ENCODE data around the gene PPT1. TPM values are rescaled to one million over a fixed set of nuclear protein-coding genes. Genes with fewer than 3 reads are reported as not detected.

PPT1 gene
- total RNA-seq, 1 donor from 2014 or later = 29.5 TPM

DNA sequence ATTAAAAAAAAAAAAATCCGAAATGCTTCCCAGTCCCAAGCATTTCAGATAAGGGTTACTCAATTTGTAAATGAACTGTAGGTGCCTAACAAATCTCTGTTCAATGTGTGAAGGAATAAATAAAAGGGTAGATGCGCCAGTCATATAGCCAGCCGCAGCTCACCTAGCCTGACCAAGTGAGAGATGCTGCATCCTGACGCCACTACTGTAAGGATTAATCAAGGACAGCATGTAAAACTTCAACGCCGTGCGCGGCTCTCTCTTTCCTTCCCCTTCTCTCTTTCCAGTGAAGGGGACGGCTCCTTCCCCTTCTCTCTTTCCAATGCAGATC is 441 bp downstream of the PPT1 start:
- H3K4me3 ChIP-seq (ENCODE audit: low read depth, low read length) = peak overlapping the region; percentile 76
- peaks cover 3% of the 10 kb centered on the region for H3K36me3 ChIP-seq (ENCODE audit: control insufficient read depth, insufficient read depth, low read length)
- no peaks in the 10 kb centered on the region for H3K27me3 ChIP-seq (ENCODE audit: control insufficient read depth, insufficient read depth, low read length)
- FAIRE-seq = no peak
- TF ChIP-seq, protein P1, sequence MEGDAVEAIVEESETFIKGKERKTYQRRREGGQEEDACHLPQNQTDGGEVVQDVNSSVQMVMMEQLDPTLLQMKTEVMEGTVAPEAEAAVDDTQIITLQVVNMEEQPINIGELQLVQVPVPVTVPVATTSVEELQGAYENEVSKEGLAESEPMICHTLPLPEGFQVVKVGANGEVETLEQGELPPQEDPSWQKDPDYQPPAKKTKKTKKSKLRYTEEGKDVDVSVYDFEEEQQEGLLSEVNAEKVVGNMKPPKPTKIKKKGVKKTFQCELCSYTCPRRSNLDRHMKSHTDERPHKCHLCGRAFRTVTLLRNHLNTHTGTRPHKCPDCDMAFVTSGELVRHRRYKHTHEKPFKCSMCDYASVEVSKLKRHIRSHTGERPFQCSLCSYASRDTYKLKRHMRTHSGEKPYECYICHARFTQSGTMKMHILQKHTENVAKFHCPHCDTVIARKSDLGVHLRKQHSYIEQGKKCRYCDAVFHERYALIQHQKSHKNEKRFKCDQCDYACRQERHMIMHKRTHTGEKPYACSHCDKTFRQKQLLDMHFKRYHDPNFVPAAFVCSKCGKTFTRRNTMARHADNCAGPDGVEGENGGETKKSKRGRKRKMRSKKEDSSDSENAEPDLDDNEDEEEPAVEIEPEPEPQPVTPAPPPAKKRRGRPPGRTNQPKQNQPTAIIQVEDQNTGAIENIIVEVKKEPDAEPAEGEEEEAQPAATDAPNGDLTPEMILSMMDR (IDR thresholded peaks at IDR 0.05; ENCODE audit: insufficient read depth, low read length, severe bottlenecking) = no peak
- no peak for DNase-seq (ENCODE audit: low read depth)

DNA sequence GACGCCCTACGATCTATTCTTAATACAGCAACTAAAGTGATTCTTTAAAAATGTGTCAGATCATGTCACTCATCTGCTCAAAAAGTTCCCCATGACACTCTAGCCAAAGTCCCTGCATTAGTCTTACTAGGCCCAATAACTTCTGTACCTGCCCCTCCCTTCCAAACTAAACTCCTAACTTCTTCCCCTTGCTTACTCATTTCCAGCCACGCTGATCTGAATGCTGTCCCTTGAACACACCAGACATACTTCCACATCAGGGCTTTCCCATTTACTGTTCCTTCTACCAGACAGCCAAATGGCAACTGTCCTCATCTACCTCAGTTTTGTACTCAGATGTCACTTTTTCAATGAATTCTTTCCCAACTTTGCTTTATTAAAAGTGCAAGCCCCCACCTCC is 1.2 kb downstream of the PPT1 start:
- peaks cover 3% of the 10 kb centered on the region for H3K36me3 ChIP-seq (ENCODE audit: control insufficient read depth, insufficient read depth, low read length)
- H3K4me3 ChIP-seq (ENCODE audit: low read depth, low read length) = no peak overlapping the region
- H3K27me3 ChIP-seq (ENCODE audit: control insufficient read depth, insufficient read depth, low read length) = no peaks in the 10 kb centered on the region
- no peak for DNase-seq (ENCODE audit: low read depth)
- no peak for FAIRE-seq
- TF ChIP-seq, protein P1 (IDR thresholded peaks at IDR 0.05; ENCODE audit: insufficient read depth, low read length, severe bottlenecking) = no peak

DNA sequence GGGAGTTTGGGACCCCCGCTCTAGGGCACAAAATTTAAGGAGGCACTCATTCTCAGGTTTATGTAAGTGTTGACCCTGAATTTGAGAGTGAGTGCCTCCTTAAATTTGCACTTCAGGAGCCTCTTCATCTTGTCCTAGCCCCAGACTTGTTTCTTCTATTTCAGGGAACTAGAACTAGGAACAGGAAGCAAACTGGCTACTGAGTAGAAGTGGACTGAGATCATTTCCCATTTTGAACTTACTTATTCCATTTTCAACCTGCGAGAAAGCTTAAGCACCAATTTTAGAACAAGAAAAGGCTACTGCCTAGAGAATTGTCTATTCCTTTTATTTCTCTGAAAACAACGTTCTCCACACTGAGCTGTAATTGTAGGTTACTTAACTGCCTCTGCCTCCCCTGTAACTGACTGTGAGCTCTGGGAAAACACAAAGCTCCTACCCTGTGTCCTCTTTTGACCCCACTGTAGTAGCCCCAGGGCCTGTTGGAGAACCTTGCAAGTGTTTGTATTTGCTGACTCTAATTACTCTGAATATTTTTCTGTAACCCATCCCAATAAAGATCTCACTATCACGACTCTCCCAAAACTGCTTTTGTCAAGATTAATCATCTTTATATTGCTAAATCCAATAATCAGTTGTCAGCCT is 2.5 kb downstream of the PPT1 start:
- DNase-seq (ENCODE audit: low read depth) = no peak
- no peak for FAIRE-seq
- no peaks in the 10 kb centered on the region for H3K27me3 ChIP-seq (ENCODE audit: control insufficient read depth, insufficient read depth, low read length)
- no peak overlapping the region for H3K4me3 ChIP-seq (ENCODE audit: low read depth, low read length)
- peaks cover 6% of the 10 kb centered on the region for H3K36me3 ChIP-seq (ENCODE audit: control insufficient read depth, insufficient read depth, low read length)
- TF ChIP-seq, protein P1 (IDR thresholded peaks at IDR 0.05; ENCODE audit: insufficient read depth, low read length, severe bottlenecking) = no peak

DNA sequence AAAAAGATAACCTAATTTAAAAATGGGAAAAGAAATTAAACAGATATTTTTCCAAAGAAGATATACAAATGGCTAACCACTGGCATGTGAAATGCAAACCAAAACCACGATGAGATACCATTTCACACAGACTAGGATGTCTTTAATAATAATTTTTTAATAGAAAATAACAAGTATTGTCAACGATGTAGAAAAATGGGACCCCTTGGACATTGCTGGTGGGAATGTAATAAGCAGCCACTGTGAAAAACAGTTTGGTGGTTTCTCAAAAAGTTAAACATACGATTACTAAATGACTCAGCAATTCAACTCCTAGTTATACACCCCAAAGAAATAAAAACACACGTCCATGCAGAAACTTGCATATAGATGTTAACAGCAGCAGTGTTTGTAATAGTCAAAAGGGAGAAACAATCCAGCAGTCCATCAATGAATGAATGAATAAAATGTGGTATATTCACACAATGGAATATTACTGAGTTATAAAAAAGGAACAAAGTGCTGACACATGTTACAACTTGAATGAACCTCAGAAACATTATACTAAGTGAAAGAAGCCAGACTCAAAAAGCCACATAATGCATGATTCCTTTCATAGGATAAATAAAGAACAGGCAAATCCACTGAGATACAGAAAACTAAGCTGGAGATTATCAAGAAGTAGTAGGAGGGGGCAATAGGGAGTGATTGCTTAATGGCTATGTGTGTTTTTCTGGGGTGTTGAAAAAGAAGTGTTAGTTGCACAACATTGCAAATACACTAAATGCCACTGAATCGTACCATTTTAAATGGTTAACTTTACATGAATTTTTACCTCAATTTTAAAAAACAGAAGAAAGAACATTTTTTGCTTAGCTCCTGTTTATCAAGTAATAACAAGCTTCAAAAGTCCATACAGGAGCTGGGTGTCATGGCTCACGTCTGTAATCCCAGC is 4.1 kb downstream of the PPT1 start:
- H3K36me3 ChIP-seq (ENCODE audit: control insufficient read depth, insufficient read depth, low read length) = peaks cover 10% of the 10 kb centered on the region
- H3K4me3 ChIP-seq (ENCODE audit: low read depth, low read length) = no peak overlapping the region
- TF ChIP-seq, protein P1 (IDR thresholded peaks at IDR 0.05; ENCODE audit: insufficient read depth, low read length, severe bottlenecking) = no peak
- H3K27me3 ChIP-seq (ENCODE audit: control insufficient read depth, insufficient read depth, low read length) = no peaks in the 10 kb centered on the region
- FAIRE-seq (no peak), DNase-seq (ENCODE audit: low read depth) (no peak)

DNA sequence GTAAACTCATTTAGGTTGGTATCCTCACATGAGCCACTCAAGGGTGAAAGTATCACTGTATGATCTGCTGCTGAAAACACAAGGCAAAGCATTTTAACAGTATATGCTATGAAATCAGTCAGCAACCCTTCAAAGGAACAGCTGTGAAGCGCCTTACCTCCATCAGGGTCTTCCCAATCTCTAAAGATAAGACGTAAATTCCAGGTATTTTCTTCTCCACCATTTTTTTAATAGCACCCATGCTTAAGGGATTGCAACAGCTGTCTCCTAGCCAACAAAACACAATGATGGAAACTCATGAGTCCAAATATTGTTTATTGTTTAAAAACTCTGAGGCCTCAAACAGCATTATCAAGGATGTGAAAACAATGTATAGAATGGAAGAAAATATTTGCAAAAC is 4.8 kb downstream of the PPT1 start:
- peaks cover 10% of the 10 kb centered on the region for H3K36me3 ChIP-seq (ENCODE audit: control insufficient read depth, insufficient read depth, low read length)
- no peak for FAIRE-seq
- TF ChIP-seq, protein P1 (IDR thresholded peaks at IDR 0.05; ENCODE audit: insufficient read depth, low read length, severe bottlenecking) = no peak

More for the DNA sequence above, 4.8 kb downstream of the PPT1 start:
- Histone ChIP-seq H3K27me3 (ENCODE audit: control insufficient read depth, insufficient read depth, low read length) (no peaks in the 10 kb centered on the region), H3K4me3 (ENCODE audit: low read depth, low read length) (no peak overlapping the region)
- DNase-seq (ENCODE audit: low read depth) = no peak
